Neutrophil (primary cell): ENCODE results near the gene CCDC88C.

Source experiments
- H3K27ac ChIP-seq: fragments of 200-600 bp; sonication (generic); 2 replicates; pipeline ENCODE4 v1.5.1; 2016; ENCODE audit warnings: mild to moderate bottlenecking, moderate library complexity
- H3K27me3 ChIP-seq: fragments of 200-600 bp; sonication (generic); 2 replicates; pipeline ENCODE4 v1.6.0; 2016; ENCODE audit warnings: mild to moderate bottlenecking
- H3K36me3 ChIP-seq: fragments of 200-600 bp; sonication (generic); 2 replicates; pipeline ENCODE4 v1.5.1; 2017
- H3K4me1 ChIP-seq, 2 experiments: fragments of 200-600 bp in 1 of 2; sonication (generic) in 1 of 2; 1 replicate in 1 of 2; 2 replicates in 1 of 2; pipeline versions ENCODE4 v1.5.1 to v1.6.1; 2013 to 2016; ENCODE audit warnings: low read depth in 1 of 2, low read length in 1 of 2, mild to moderate bottlenecking in 1 of 2, moderate library complexity in 1 of 2; ENCODE audit not compliant: control insufficient read depth in 1 of 2, insufficient read depth in 1 of 2
- H3K4me3 ChIP-seq, 2 experiments: fragments of 200-600 bp in 1 of 2; sonication (generic) in 1 of 2; 1 replicate in 1 of 2; 2 replicates in 1 of 2; pipeline ENCODE4 v1.5.1; 2013 to 2016; ENCODE audit warnings: low read depth in 1 of 2, low read length in 1 of 2, mild to moderate bottlenecking in 1 of 2, moderate library complexity in 1 of 2
- H3K9me3 ChIP-seq: fragments of 200-600 bp; sonication (generic); 2 replicates; pipeline ENCODE4 v1.5.1; 2016
- TF ChIP-seq, protein P1 (sequence below): fragments of 200-600 bp; sonication (generic); IDR thresholded peaks from 2 replicates; pipeline ENCODE4 v1.5.1; 2016; ENCODE audit warnings: antibody characterized with exemption

The CCDC88C gene, protein sequence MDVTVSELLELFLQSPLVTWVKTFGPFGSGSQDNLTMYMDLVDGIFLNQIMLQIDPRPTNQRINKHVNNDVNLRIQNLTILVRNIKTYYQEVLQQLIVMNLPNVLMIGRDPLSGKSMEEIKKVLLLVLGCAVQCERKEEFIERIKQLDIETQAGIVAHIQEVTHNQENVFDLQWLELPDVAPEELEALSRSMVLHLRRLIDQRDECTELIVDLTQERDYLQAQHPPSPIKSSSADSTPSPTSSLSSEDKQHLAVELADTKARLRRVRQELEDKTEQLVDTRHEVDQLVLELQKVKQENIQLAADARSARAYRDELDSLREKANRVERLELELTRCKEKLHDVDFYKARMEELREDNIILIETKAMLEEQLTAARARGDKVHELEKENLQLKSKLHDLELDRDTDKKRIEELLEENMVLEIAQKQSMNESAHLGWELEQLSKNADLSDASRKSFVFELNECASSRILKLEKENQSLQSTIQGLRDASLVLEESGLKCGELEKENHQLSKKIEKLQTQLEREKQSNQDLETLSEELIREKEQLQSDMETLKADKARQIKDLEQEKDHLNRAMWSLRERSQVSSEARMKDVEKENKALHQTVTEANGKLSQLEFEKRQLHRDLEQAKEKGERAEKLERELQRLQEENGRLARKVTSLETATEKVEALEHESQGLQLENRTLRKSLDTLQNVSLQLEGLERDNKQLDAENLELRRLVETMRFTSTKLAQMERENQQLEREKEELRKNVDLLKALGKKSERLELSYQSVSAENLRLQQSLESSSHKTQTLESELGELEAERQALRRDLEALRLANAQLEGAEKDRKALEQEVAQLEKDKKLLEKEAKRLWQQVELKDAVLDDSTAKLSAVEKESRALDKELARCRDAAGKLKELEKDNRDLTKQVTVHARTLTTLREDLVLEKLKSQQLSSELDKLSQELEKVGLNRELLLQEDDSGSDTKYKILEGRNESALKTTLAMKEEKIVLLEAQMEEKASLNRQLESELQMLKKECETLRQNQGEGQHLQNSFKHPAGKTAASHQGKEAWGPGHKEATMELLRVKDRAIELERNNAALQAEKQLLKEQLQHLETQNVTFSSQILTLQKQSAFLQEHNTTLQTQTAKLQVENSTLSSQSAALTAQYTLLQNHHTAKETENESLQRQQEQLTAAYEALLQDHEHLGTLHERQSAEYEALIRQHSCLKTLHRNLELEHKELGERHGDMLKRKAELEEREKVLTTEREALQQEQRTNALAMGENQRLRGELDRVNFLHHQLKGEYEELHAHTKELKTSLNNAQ (N-terminal part only)

DNA sequence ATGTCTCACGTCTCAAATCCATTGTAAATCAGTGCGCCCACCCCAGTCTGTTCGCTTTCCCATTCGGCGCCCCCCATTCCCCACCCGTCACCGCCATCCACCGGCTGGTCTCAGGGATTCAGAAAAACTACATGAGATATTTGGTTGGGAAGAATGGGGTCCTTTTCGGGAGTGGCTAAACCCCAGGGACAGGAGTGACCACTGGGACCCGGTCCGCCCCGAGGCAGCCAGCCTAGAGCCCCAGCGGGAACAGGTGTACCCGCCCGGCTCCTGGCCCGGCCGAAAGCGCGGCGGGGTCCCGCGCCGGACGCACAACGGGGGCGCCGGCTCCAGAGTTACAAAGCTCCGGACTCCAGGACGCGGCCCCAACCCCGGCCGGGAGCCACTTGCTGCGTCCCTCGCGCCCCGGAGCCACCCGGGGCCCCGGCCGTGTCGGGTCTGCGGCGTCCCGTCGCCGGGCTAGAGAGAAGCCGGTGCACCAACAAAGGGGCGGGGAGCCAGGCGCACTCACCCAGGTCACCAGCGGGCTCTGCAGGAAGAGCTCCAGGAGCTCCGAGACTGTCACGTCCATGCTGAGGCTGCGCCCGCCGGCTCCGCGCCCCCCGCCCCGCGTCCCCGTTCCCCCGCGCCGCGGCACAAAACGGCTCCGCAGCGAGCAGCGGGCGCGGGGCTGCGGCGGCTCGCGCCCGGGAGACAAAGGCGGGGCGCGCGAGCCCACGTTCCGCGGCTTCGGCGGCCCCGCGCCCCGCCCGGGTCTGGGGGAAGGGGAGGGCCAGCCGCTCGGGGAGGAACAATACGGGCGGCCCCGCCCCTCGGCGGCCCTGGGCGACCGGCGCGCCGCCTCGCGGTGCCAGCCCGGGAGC lies at the start of gene CCDC88C:
Gene CCDC88C (minus strand): TSS at position 701 of the 863 bp plus-strand sequence. CDS start 130 bp downstream, at position 571.
- Histone ChIP-seq H3K27me3 (no peaks in the 10 kb centered on the region), H3K4me3 (peak within 1 kb of the TSS; percentile 69 to 75), H3K27ac (peak within 1 kb of the TSS; percentile 81), H3K9me3 (no peaks in the 10 kb centered on the region), H3K36me3 (no peaks in the 10 kb centered on the region), H3K4me1 (peaks cover 48 to 54% of the 10 kb centered on the region in 2 experiments)
- TF ChIP-seq, protein P1, sequence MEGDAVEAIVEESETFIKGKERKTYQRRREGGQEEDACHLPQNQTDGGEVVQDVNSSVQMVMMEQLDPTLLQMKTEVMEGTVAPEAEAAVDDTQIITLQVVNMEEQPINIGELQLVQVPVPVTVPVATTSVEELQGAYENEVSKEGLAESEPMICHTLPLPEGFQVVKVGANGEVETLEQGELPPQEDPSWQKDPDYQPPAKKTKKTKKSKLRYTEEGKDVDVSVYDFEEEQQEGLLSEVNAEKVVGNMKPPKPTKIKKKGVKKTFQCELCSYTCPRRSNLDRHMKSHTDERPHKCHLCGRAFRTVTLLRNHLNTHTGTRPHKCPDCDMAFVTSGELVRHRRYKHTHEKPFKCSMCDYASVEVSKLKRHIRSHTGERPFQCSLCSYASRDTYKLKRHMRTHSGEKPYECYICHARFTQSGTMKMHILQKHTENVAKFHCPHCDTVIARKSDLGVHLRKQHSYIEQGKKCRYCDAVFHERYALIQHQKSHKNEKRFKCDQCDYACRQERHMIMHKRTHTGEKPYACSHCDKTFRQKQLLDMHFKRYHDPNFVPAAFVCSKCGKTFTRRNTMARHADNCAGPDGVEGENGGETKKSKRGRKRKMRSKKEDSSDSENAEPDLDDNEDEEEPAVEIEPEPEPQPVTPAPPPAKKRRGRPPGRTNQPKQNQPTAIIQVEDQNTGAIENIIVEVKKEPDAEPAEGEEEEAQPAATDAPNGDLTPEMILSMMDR: peak; percentile 39

DNA sequence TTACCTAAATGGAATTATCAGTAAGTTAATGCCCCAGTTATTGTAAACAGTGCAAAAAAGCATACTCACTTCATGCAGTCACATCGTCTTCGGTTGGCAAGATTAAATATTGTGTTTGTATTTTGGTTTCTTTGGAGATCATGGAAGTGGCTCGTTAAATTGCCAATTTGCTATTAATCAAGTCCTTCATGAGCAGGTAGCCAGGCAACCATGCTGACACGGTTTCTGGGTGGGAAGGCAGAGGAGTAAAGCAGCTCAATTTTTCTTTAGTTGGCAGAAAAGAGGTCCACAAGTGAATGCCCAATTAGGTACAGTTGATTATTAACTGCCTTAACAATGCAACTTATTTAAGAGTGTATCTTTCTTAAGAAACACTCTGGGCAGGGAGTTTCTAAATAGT lies 48.6 kb upstream of the CCDC88C start:
- Histone ChIP-seq H3K27ac (no peak overlapping the region), H3K27me3 (no peaks in the 10 kb centered on the region), H3K9me3 (no peaks in the 10 kb centered on the region), H3K4me3 (no peak overlapping the region), H3K36me3 (peaks cover 96% of the 10 kb centered on the region), H3K4me1 (no peaks in the 10 kb centered on the region)
- TF ChIP-seq, protein P1: no peak

DNA sequence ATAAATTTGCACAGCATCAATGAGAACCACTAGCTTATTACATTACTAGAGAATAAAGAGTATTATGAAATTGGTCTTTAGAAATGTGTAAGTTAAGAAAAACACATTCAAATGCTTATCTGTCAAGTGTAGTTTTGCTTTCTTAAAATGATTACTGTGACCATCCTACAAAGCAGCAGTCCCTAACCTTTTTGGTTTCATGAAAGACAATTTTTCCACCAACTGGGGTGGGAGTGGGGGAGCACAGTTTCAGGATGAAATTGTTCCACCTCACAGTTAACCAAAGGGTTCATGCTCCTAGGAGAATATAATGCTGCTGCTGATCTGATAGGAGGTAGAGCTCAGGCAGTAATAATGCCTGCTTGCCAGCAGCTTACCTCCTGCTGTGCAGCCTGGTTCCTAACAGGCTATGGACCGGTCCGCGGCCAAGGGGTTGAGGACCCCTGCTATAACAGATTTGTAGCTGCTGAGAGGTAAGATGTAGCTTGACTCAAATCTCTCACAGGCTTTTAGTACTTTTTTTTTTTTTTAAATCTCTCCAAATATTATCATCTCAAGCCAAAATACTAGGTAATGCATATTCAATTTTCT lies 47.1 kb upstream of the CCDC88C start:
- Histone ChIP-seq H3K27me3 (no peaks in the 10 kb centered on the region), H3K27ac (no peak overlapping the region), H3K36me3 (peaks cover 97% of the 10 kb centered on the region), H3K4me3 (no peak overlapping the region), H3K9me3 (no peaks in the 10 kb centered on the region), H3K4me1 (no peaks in the 10 kb centered on the region)
- TF ChIP-seq, protein P1: no peak

DNA sequence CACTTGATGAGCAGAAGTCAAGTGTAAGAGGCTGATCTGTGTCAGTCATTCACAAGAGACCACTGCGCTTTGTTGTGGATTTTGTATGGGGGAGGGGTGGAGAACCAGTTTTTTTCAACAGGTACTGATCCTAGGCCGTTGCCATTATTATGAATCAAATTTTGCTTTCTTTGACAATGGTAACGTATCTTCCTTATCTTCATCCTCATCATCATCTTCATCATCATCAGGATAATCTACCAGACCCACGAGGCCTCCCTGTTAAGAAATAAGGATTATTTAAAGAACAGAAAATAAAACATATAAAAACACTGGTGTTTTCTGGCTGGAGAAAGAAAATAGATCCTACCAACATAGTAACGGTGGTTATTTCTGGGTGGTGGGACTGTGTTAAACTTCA lies 41.0 kb upstream of the CCDC88C start:
- no peaks in the 10 kb centered on the region for H3K27me3 ChIP-seq
- H3K4me3 ChIP-seq: no peak overlapping the region
- H3K36me3 ChIP-seq: peaks cover 88% of the 10 kb centered on the region
- TF ChIP-seq, protein P1: no peak
- H3K9me3 ChIP-seq: no peaks in the 10 kb centered on the region
- H3K27ac ChIP-seq: no peak overlapping the region
- no peaks in the 10 kb centered on the region for H3K4me1 ChIP-seq
